WTC11 (cell line): ENCODE results near the gene CAD. TPM values are rescaled to one million over a fixed set of nuclear protein-coding genes. Genes with fewer than 3 reads are reported as not detected.

Experiments used
- ATAC-seq: fragments of 200-7000 bp; cut with Tn5 transposase; 2 replicates; pipeline ENCODE4 v1.10.0; 2021; ENCODE audit warnings: mild to moderate bottlenecking, moderate library complexity
- CTCF ChIA-PET: fragments of 300-600 bp; sonication (Branson Sonifier 250); formaldehyde crosslinking; loops from one replicate; lab custom pipeline; 2021; ENCODE audit warnings: antibody characterized with exemption; lab: Charles Lee
- POLR2A ChIA-PET: fragments of 350-600 bp; sonication (Branson Sonifier 250); formaldehyde crosslinking; loops from one replicate; lab custom pipeline; 2021; ENCODE audit warnings: antibody characterized with exemption; lab: Charles Lee
- DNase-seq: peaks from one replicate; pipeline ENCODE4 v3.0.0; 2021; ENCODE audit warnings: low spot score
- H3K27ac Mint-ChIP-seq: 2 replicates; pipeline ENCODE4 v1.8.0; 2021; ENCODE audit warnings: mixed read lengths
- H3K27me3 Mint-ChIP-seq: 2 replicates; pipeline ENCODE4 v1.8.0; 2021; ENCODE audit warnings: low read depth, mild to moderate bottlenecking, moderate library complexity, mixed read lengths
- H3K36me3 Mint-ChIP-seq: 2 replicates; pipeline ENCODE4 v1.8.0; 2021; ENCODE audit warnings: mixed read lengths
- H3K4me1 Mint-ChIP-seq: 2 replicates; pipeline ENCODE4 v1.8.0; 2022; ENCODE audit warnings: mixed read lengths
- H3K4me3 Mint-ChIP-seq: 2 replicates; pipeline ENCODE4 v1.8.0; 2021; ENCODE audit warnings: mild to moderate bottlenecking, moderate library complexity, mixed read lengths
- H3K9me3 Mint-ChIP-seq: 2 replicates; pipeline ENCODE4 v1.8.0; 2021; ENCODE audit warnings: mixed read lengths
- ESRRA ChIP-seq: sonication (generic); formaldehyde crosslinking; IDR thresholded peaks from 2 replicates; pipeline ENCODE4 v1.8.1; 2022; ENCODE audit warnings: mild to moderate bottlenecking, missing genetic modification reagents, borderline replicate concordance
- FOXP1 ChIP-seq: sonication (generic); formaldehyde crosslinking; IDR thresholded peaks from 2 replicates; pipeline ENCODE4 v1.8.0; 2022; ENCODE audit warnings: missing genetic modification reagents, mild to moderate bottlenecking, moderate library complexity, borderline replicate concordance
- GABPB1 ChIP-seq: sonication (generic); formaldehyde crosslinking; IDR thresholded peaks from 2 replicates; pipeline ENCODE4 v1.8.1; 2023; ENCODE audit warnings: mild to moderate bottlenecking, missing genetic modification reagents
- HMGA2 ChIP-seq: fragments of 250-450 bp; sonication (Bioruptor Pico); IDR thresholded peaks from 2 replicates; pipeline ENCODE4 v1.4.0; 2021; ENCODE audit warnings: mild to moderate bottlenecking, moderate library complexity
- JAZF1 ChIP-seq: fragments of 250-450 bp; sonication (Bioruptor Pico); IDR thresholded peaks from 2 replicates; pipeline ENCODE4 v1.9.0; 2021; ENCODE audit warnings: moderate library complexity, mild to moderate bottlenecking, inconsistent platforms
- JUN ChIP-seq: sonication (generic); formaldehyde crosslinking; IDR thresholded peaks from 2 replicates; pipeline ENCODE4 v1.8.0; 2023; ENCODE audit warnings: mild to moderate bottlenecking, missing genetic modification reagents
- PRRX2 ChIP-seq: fragments of 250-450 bp; sonication (Bioruptor Pico); IDR thresholded peaks from 2 replicates; pipeline ENCODE4 v1.8.0; 2021; ENCODE audit warnings: mild to moderate bottlenecking
- RORB ChIP-seq: fragments of 250-450 bp; sonication (Bioruptor Pico); IDR thresholded peaks from 2 replicates; pipeline ENCODE4 v1.9.0; 2021; ENCODE audit warnings: mild to moderate bottlenecking
- ZNF396 ChIP-seq: fragments of 250-450 bp; sonication (Bioruptor Pico); IDR thresholded peaks from 2 replicates; pipeline ENCODE4 v1.8.0; 2021; ENCODE audit warnings: mild to moderate bottlenecking, moderate library complexity, borderline replicate concordance
- ZNF423 ChIP-seq: fragments of 250-450 bp; sonication (Bioruptor Pico); IDR thresholded peaks from 2 replicates; pipeline ENCODE4 v2.1.2; 2022; ENCODE audit warnings: mild to moderate bottlenecking, moderate library complexity
- total RNA-seq: library from RNA; stranded (reverse); gene quantifications from 3 replicates; pipeline ENCODE4 v1.2.3, GENCODE V29; 2021
- TF ChIP-seq, protein P1 (sequence below): sonication (generic); formaldehyde crosslinking; IDR thresholded peaks from 2 replicates; pipeline ENCODE4 v1.8.0; 2022; ENCODE audit warnings: mild to moderate bottlenecking, missing genetic modification reagents
- TF ChIP-seq, protein P2 (sequence below): sonication (generic); formaldehyde crosslinking; IDR thresholded peaks from 2 replicates; pipeline ENCODE4 v1.8.0; 2022; ENCODE audit warnings: mild to moderate bottlenecking, missing genetic modification reagents
- TF ChIP-seq, protein P3 (sequence below): sonication (generic); formaldehyde crosslinking; IDR thresholded peaks from 2 replicates; pipeline ENCODE4 v1.8.0; 2023; ENCODE audit warnings: mild to moderate bottlenecking, missing genetic modification reagents
- TF ChIP-seq, protein P4 (sequence below): fragments of 250-450 bp; sonication (Bioruptor Pico); IDR thresholded peaks from 2 replicates; pipeline ENCODE4 v2.1.2; 2022; ENCODE audit warnings: mild to moderate bottlenecking, moderate library complexity
- TF ChIP-seq, protein P5 (sequence below): sonication (generic); formaldehyde crosslinking; IDR thresholded peaks from 2 replicates; pipeline ENCODE4 v1.8.1; 2022; ENCODE audit warnings: low read depth, mild to moderate bottlenecking, moderate library complexity, missing genetic modification reagents, borderline replicate concordance
- TF ChIP-seq, protein P6 (sequence below): fragments of 250-450 bp; sonication (Bioruptor Pico); IDR thresholded peaks from 2 replicates; pipeline ENCODE4 v1.9.0; 2021; ENCODE audit warnings: moderate library complexity, mild to moderate bottlenecking, inconsistent platforms, borderline replicate concordance
- TF ChIP-seq, protein P7 (sequence below): fragments of 250-450 bp; sonication (Bioruptor Pico); IDR thresholded peaks from 2 replicates; pipeline ENCODE4 v1.9.0; 2021; ENCODE audit warnings: mild to moderate bottlenecking
- TF ChIP-seq, protein P8 (sequence below): sonication (generic); formaldehyde crosslinking; IDR thresholded peaks from 2 replicates; pipeline ENCODE4 v1.8.1; 2023; ENCODE audit warnings: mild to moderate bottlenecking, missing genetic modification reagents
- TF ChIP-seq, protein P9 (sequence below): sonication (generic); formaldehyde crosslinking; IDR thresholded peaks from 2 replicates; pipeline ENCODE4 v1.8.1; 2022; ENCODE audit warnings: missing genetic modification reagents, borderline replicate concordance

Gene CAD
- total RNA-seq, 1 experiment from 2014 or later: 178 TPM

DNA sequence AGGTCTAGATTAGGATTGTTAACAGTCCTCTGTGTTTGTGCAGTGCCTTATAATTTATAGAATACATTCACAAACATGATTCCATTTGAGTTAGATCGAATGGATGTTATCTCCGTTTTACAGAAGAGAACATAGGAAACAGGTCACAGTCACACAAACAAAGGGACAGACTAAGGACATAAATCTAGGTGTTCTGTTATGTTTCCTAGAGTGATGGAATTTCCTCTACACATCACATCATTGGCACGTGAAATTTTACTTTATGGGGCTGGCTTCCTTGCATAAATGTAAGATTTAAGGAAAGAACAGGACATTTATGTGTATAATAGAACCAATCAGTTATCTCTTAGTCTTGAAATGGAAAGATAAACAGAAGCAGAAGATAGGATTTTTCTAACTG lies 71.4 kb downstream of the CAD start:
- Mint-ChIP-seq H3K36me3 (no peaks in the 10 kb centered on the region), H3K27me3 (no peaks in the 10 kb centered on the region), H3K4me3 (no peak overlapping the region), H3K27ac (no peak overlapping the region), H3K9me3 (no peaks in the 10 kb centered on the region), H3K4me1 (peaks cover 38% of the 10 kb centered on the region)
- no peak for ATAC-seq
- CTCF ChIA-PET: interaction anchor here (1.0 to 1.5 kb wide), 3 partner anchors 9 to 38 kb away, joined by 5 to 9 read pairs (median 7); no protein-coding TSS in a partner anchor
- TF ChIP-seq, protein P1, sequence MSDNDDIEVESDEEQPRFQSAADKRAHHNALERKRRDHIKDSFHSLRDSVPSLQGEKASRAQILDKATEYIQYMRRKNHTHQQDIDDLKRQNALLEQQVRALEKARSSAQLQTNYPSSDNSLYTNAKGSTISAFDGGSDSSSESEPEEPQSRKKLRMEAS: no peak
- TF ChIP-seq FOXP1 (CRISPR knock-in tag): no peak
- TF ChIP-seq ESRRA (CRISPR knock-in tag): no peak
- no peak for TF ChIP-seq JUN (CRISPR knock-in tag)
- no peak for TF ChIP-seq PRRX2 (CRISPR knock-in tag)
- TF ChIP-seq, protein P2, sequence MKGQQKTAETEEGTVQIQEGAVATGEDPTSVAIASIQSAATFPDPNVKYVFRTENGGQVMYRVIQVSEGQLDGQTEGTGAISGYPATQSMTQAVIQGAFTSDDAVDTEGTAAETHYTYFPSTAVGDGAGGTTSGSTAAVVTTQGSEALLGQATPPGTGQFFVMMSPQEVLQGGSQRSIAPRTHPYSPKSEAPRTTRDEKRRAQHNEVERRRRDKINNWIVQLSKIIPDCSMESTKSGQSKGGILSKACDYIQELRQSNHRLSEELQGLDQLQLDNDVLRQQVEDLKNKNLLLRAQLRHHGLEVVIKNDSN (CRISPR knock-in tag): no peak
- TF ChIP-seq ZNF396 (CRISPR knock-in tag): no peak
- TF ChIP-seq, protein P3, sequence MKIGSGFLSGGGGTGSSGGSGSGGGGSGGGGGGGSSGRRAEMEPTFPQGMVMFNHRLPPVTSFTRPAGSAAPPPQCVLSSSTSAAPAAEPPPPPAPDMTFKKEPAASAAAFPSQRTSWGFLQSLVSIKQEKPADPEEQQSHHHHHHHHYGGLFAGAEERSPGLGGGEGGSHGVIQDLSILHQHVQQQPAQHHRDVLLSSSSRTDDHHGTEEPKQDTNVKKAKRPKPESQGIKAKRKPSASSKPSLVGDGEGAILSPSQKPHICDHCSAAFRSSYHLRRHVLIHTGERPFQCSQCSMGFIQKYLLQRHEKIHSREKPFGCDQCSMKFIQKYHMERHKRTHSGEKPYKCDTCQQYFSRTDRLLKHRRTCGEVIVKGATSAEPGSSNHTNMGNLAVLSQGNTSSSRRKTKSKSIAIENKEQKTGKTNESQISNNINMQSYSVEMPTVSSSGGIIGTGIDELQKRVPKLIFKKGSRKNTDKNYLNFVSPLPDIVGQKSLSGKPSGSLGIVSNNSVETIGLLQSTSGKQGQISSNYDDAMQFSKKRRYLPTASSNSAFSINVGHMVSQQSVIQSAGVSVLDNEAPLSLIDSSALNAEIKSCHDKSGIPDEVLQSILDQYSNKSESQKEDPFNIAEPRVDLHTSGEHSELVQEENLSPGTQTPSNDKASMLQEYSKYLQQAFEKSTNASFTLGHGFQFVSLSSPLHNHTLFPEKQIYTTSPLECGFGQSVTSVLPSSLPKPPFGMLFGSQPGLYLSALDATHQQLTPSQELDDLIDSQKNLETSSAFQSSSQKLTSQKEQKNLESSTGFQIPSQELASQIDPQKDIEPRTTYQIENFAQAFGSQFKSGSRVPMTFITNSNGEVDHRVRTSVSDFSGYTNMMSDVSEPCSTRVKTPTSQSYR: no peak
- TF ChIP-seq HMGA2 (CRISPR knock-in tag): no peak
- no peak for TF ChIP-seq RORB (CRISPR knock-in tag)
- TF ChIP-seq, protein P4, sequence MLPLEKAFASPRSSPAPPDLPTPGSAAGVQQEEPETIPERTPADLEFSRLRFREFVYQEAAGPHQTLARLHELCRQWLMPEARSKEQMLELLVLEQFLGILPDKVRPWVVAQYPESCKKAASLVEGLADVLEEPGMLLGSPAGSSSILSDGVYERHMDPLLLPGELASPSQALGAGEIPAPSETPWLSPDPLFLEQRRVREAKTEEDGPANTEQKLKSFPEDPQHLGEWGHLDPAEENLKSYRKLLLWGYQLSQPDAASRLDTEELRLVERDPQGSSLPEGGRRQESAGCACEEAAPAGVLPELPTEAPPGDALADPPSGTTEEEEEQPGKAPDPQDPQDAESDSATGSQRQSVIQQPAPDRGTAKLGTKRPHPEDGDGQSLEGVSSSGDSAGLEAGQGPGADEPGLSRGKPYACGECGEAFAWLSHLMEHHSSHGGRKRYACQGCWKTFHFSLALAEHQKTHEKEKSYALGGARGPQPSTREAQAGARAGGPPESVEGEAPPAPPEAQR (CRISPR knock-in tag): no peak
- no peak for TF ChIP-seq ZNF423 (CRISPR knock-in tag)
- no peak for TF ChIP-seq JAZF1 (CRISPR knock-in tag)
- TF ChIP-seq, protein P5, sequence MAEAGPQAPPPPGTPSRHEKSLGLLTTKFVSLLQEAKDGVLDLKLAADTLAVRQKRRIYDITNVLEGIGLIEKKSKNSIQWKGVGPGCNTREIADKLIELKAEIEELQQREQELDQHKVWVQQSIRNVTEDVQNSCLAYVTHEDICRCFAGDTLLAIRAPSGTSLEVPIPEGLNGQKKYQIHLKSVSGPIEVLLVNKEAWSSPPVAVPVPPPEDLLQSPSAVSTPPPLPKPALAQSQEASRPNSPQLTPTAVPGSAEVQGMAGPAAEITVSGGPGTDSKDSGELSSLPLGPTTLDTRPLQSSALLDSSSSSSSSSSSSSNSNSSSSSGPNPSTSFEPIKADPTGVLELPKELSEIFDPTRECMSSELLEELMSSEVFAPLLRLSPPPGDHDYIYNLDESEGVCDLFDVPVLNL (CRISPR knock-in tag): no peak
- POLR2A ChIA-PET: no interaction called here
- no peak for DNase-seq

DNA sequence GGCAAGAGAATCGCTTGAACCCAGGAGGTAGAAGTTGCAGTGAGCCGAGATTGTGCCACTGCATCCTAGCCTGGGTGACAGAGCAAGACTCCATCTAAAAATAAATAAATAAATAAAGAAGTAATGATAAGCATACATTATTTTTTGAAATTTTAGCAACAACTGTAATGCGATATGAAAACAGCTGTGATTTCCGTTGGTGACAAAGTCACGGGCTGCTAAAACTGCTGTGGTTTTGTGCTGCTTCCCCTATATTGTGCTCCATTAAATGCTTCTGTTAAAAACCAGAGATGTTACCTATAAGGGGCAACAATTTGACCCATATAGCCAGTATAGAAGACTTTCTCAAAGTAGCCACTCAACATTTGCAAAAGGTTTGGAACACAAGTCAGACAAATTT lies 73.4 kb downstream of the CAD start:
- Mint-ChIP-seq H3K27ac (no peak overlapping the region), H3K36me3 (no peaks in the 10 kb centered on the region), H3K9me3 (no peaks in the 10 kb centered on the region), H3K4me1 (peaks cover 28% of the 10 kb centered on the region), H3K27me3 (no peaks in the 10 kb centered on the region), H3K4me3 (no peak overlapping the region)
- ChIA-PET CTCF (interaction anchor here (1.5 to 7.9 kb wide), 4 partner anchors 10 to 274 kb away, joined by 9 to 153 read pairs (median 11); partner anchors contain the start of genes KHK, TRIM54 and UCN), POLR2A (no interaction called here)
- no peak for DNase-seq
- no peak for TF ChIP-seq GABPB1 (CRISPR knock-in tag)
- TF ChIP-seq, protein P6, sequence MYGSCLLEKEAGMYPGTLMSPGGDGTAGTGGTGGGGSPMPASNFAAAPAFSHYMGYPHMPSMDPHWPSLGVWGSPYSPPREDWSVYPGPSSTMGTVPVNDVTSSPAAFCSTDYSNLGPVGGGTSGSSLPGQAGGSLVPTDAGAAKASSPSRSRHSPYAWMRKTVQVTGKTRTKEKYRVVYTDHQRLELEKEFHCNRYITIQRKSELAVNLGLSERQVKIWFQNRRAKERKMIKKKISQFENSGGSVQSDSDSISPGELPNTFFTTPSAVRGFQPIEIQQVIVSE (CRISPR knock-in tag): no peak
- no peak for TF ChIP-seq JAZF1 (CRISPR knock-in tag)
- TF ChIP-seq, protein P7, sequence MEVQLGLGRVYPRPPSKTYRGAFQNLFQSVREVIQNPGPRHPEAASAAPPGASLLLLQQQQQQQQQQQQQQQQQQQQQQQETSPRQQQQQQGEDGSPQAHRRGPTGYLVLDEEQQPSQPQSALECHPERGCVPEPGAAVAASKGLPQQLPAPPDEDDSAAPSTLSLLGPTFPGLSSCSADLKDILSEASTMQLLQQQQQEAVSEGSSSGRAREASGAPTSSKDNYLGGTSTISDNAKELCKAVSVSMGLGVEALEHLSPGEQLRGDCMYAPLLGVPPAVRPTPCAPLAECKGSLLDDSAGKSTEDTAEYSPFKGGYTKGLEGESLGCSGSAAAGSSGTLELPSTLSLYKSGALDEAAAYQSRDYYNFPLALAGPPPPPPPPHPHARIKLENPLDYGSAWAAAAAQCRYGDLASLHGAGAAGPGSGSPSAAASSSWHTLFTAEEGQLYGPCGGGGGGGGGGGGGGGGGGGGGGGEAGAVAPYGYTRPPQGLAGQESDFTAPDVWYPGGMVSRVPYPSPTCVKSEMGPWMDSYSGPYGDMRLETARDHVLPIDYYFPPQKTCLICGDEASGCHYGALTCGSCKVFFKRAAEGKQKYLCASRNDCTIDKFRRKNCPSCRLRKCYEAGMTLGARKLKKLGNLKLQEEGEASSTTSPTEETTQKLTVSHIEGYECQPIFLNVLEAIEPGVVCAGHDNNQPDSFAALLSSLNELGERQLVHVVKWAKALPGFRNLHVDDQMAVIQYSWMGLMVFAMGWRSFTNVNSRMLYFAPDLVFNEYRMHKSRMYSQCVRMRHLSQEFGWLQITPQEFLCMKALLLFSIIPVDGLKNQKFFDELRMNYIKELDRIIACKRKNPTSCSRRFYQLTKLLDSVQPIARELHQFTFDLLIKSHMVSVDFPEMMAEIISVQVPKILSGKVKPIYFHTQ (CRISPR knock-in tag): no peak
- TF ChIP-seq, protein P8, sequence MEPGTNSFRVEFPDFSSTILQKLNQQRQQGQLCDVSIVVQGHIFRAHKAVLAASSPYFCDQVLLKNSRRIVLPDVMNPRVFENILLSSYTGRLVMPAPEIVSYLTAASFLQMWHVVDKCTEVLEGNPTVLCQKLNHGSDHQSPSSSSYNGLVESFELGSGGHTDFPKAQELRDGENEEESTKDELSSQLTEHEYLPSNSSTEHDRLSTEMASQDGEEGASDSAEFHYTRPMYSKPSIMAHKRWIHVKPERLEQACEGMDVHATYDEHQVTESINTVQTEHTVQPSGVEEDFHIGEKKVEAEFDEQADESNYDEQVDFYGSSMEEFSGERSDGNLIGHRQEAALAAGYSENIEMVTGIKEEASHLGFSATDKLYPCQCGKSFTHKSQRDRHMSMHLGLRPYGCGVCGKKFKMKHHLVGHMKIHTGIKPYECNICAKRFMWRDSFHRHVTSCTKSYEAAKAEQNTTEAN (CRISPR knock-in tag): no peak
- no peak for TF ChIP-seq ZNF396 (CRISPR knock-in tag)
- TF ChIP-seq, protein P9, sequence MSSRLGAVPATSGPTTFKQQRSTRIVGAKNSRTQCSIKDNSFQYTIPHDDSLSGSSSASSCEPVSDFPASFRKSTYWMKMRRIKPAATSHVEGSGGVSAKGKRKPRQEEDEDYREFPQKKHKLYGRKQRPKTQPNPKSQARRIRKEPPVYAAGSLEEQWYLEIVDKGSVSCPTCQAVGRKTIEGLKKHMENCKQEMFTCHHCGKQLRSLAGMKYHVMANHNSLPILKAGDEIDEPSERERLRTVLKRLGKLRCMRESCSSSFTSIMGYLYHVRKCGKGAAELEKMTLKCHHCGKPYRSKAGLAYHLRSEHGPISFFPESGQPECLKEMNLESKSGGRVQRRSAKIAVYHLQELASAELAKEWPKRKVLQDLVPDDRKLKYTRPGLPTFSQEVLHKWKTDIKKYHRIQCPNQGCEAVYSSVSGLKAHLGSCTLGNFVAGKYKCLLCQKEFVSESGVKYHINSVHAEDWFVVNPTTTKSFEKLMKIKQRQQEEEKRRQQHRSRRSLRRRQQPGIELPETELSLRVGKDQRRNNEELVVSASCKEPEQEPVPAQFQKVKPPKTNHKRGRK (CRISPR knock-in tag): no peak
- TF ChIP-seq, protein P4 (CRISPR knock-in tag): no peak
- no peak for ATAC-seq
